Measurements from ENCODE around the gene TCF12.

The TCF12 gene

GRCh38 chr15:57333487-57333886 is 415.0 kb downstream of the TCF12 start:
- peaks cover 24% of the 10 kb centered on the region for H3K4me1 ChIP-seq (ENCODE audit: control insufficient read depth, insufficient read depth, low read length)
- H3K27me3 ChIP-seq (ENCODE audit: control insufficient read depth, insufficient read depth, low read length) = no peaks in the 10 kb centered on the region
- H3K9ac ChIP-seq (ENCODE audit: low read length) = no peak overlapping the region
- no peaks in the 10 kb centered on the region for H3K36me3 ChIP-seq (ENCODE audit: control insufficient read depth, insufficient read depth, low read length)
- H3K4me3 ChIP-seq (ENCODE audit: low read length) = no peak overlapping the region
- H3K9me3 ChIP-seq (ENCODE audit: control insufficient read depth, low read length) = no peaks in the 10 kb centered on the region

- Histone ChIP-seq H3K4me3 (ENCODE audit: low read length) (no peak overlapping the region), H3K4me1 (ENCODE audit: control insufficient read depth, insufficient read depth, low read length) (peaks cover 28% of the 10 kb centered on the region), H3K27me3 (ENCODE audit: control insufficient read depth, insufficient read depth, low read length) (no peaks in the 10 kb centered on the region), H3K9ac (ENCODE audit: low read length) (peak overlapping the region; percentile 38), H3K36me3 (ENCODE audit: control insufficient read depth, insufficient read depth, low read length) (no peaks in the 10 kb centered on the region), H3K9me3 (ENCODE audit: control insufficient read depth, low read length) (no peaks in the 10 kb centered on the region)
Measured at GRCh38 chr15:57334257-57334656, 415.8 kb downstream of the TCF12 start.

GRCh38 chr15:57335293-57335715 is 416.9 kb downstream of the TCF12 start:
- Histone ChIP-seq H3K36me3 (ENCODE audit: control insufficient read depth, insufficient read depth, low read length) (no peaks in the 10 kb centered on the region), H3K27me3 (ENCODE audit: control insufficient read depth, insufficient read depth, low read length) (no peaks in the 10 kb centered on the region), H3K9ac (ENCODE audit: low read length) (no peak overlapping the region), H3K4me3 (ENCODE audit: low read length) (no peak overlapping the region), H3K9me3 (ENCODE audit: control insufficient read depth, low read length) (no peaks in the 10 kb centered on the region), H3K4me1 (ENCODE audit: control insufficient read depth, insufficient read depth, low read length) (peaks cover 28% of the 10 kb centered on the region)

GRCh38 chr15:57335719-57336118 is 417.3 kb downstream of the TCF12 start:
- H3K36me3 ChIP-seq (ENCODE audit: control insufficient read depth, insufficient read depth, low read length) = no peaks in the 10 kb centered on the region
- no peak overlapping the region for H3K9ac ChIP-seq (ENCODE audit: low read length)
- no peaks in the 10 kb centered on the region for H3K27me3 ChIP-seq (ENCODE audit: control insufficient read depth, insufficient read depth, low read length)
- no peaks in the 10 kb centered on the region for H3K9me3 ChIP-seq (ENCODE audit: control insufficient read depth, low read length)
- peaks cover 28% of the 10 kb centered on the region for H3K4me1 ChIP-seq (ENCODE audit: control insufficient read depth, insufficient read depth, low read length)
- H3K4me3 ChIP-seq (ENCODE audit: low read length) = no peak overlapping the region

- Histone ChIP-seq H3K4me1 (ENCODE audit: control insufficient read depth, insufficient read depth, low read length) (peaks cover 28% of the 10 kb centered on the region), H3K9ac (ENCODE audit: low read length) (no peak overlapping the region), H3K27me3 (ENCODE audit: control insufficient read depth, insufficient read depth, low read length) (no peaks in the 10 kb centered on the region), H3K36me3 (ENCODE audit: control insufficient read depth, insufficient read depth, low read length) (no peaks in the 10 kb centered on the region), H3K4me3 (ENCODE audit: low read length) (no peak overlapping the region), H3K9me3 (ENCODE audit: control insufficient read depth, low read length) (no peaks in the 10 kb centered on the region)
Measured at GRCh38 chr15:57337868-57338411, 419.5 kb downstream of the TCF12 start.

- Histone ChIP-seq H3K9me3 (ENCODE audit: control insufficient read depth, low read length) (no peaks in the 10 kb centered on the region), H3K9ac (ENCODE audit: low read length) (no peak overlapping the region), H3K36me3 (ENCODE audit: control insufficient read depth, insufficient read depth, low read length) (no peaks in the 10 kb centered on the region), H3K27me3 (ENCODE audit: control insufficient read depth, insufficient read depth, low read length) (no peaks in the 10 kb centered on the region), H3K4me1 (ENCODE audit: control insufficient read depth, insufficient read depth, low read length) (peaks cover 24% of the 10 kb centered on the region), H3K4me3 (ENCODE audit: low read length) (no peak overlapping the region)
Measured at GRCh38 chr15:57339321-57339720, 420.9 kb downstream of the TCF12 start.
